ENCODE results near the gene SPNS2.

The SPNS2 gene

GRCh38 chr17:4542726-4543191, 44.1 kb downstream of the SPNS2 start:
- DNase-seq (ENCODE audit: insufficient read length, low spot score) (no peak), FAIRE-seq (no peak)
- no peak for TF ChIP-seq CTCF (IDR thresholded peaks at IDR 0.05; ENCODE audit: insufficient read depth, missing control alignments)

- DNase-seq (ENCODE audit: insufficient read length, low spot score) (no peak), FAIRE-seq (no peak)
- TF ChIP-seq CTCF (IDR thresholded peaks at IDR 0.05; ENCODE audit: insufficient read depth, missing control alignments): no peak
Observed at GRCh38 chr17:4543557-4544026, 44.9 kb downstream of the SPNS2 start.

- no peak for TF ChIP-seq CTCF (IDR thresholded peaks at IDR 0.05; ENCODE audit: insufficient read depth, missing control alignments)
- DNase-seq (ENCODE audit: insufficient read length, low spot score): no peak
- FAIRE-seq: no peak
Observed at GRCh38 chr17:4544135-4544950, 45.7 kb downstream of the SPNS2 start.

- no peak for TF ChIP-seq CTCF (IDR thresholded peaks at IDR 0.05; ENCODE audit: insufficient read depth, missing control alignments)
- FAIRE-seq (no peak), DNase-seq (ENCODE audit: insufficient read length, low spot score) (no peak)
Observed at GRCh38 chr17:4544951-4545216, 46.2 kb downstream of the SPNS2 start.

GRCh38 chr17:4545217-4545951, 46.7 kb downstream of the SPNS2 start:
- DNase-seq (ENCODE audit: insufficient read length, low spot score) (no peak), FAIRE-seq (no peak)
- TF ChIP-seq CTCF (IDR thresholded peaks at IDR 0.05; ENCODE audit: insufficient read depth, missing control alignments): no peak

GRCh38 chr17:4547118-4547906, 48.6 kb downstream of the SPNS2 start:
- FAIRE-seq: no peak
- TF ChIP-seq CTCF (IDR thresholded peaks at IDR 0.05; ENCODE audit: insufficient read depth, missing control alignments): no peak
- no peak for DNase-seq (ENCODE audit: insufficient read length, low spot score)

Data from D721Med (cell line).